OCI-M2 (cell line): Measurements from ENCODE around the gene NCOA7.

Source experiments
- DNase-seq: peaks from one replicate; lab custom pipeline; 2025; ENCODE audit not compliant: unreplicated experiment; lab: John Stamatoyannopoulos, UW

The NCOA7 gene

GRCh38 chr6:125810445-125810844 is 19.7 kb downstream of the NCOA7 start:
- no peak for DNase-seq

GRCh38 chr6:125811259-125811658 is 20.5 kb downstream of the NCOA7 start:
- no peak for DNase-seq

GRCh38 chr6:125812394-125813292 is 21.9 kb downstream of the NCOA7 start:
- no peak for DNase-seq

- no peak for DNase-seq
These were observed 23.7 kb downstream of the NCOA7 start for GRCh38 chr6:125814481-125814880.

- no peak for DNase-seq
These were observed 24.5 kb downstream of the NCOA7 start for GRCh38 chr6:125815080-125815910.

- DNase-seq, result no peak
These were observed 26.1 kb downstream of the NCOA7 start for GRCh38 chr6:125816828-125817280.

- no peak for DNase-seq
These were observed 27.5 kb downstream of the NCOA7 start for GRCh38 chr6:125818225-125818657.

GRCh38 chr6:125818772-125819260 is 28.1 kb downstream of the NCOA7 start:
- no peak for DNase-seq

GRCh38 chr6:125819535-125820326 is 29.0 kb downstream of the NCOA7 start:
- no peak for DNase-seq

- DNase-seq, result no peak
These were observed 31.1 kb downstream of the NCOA7 start for GRCh38 chr6:125821825-125822281.

- no peak for DNase-seq
These were observed 32.4 kb downstream of the NCOA7 start for GRCh38 chr6:125823180-125823579.

- no peak for DNase-seq
These were observed 34.4 kb downstream of the NCOA7 start for GRCh38 chr6:125824946-125825771.

GRCh38 chr6:125826695-125827463 is 36.1 kb downstream of the NCOA7 start:
- no peak for DNase-seq

- DNase-seq, result no peak
These were observed 37.1 kb downstream of the NCOA7 start for GRCh38 chr6:125827788-125828320.

- no peak for DNase-seq
These were observed 37.8 kb downstream of the NCOA7 start for GRCh38 chr6:125828476-125829039.

- no peak for DNase-seq
These were observed 38.7 kb downstream of the NCOA7 start for GRCh38 chr6:125829433-125829832.

- no peak for DNase-seq
These were observed 40.9 kb downstream of the NCOA7 start for GRCh38 chr6:125831659-125832058.

- DNase-seq, result no peak
These were observed 41.8 kb downstream of the NCOA7 start for GRCh38 chr6:125832391-125833117.
